HepG2 (cell line): ENCODE results near the gene SLC6A7. TPM values are rescaled to one million over a fixed set of nuclear protein-coding genes. Genes with fewer than 3 reads are reported as not detected.

ENCODE experiments used
- BHLHE40 ChIP-seq: IDR thresholded peaks from 2 replicates; pipeline ENCODE4 v1.6.1; 2011; ENCODE audit warnings: low read length, improper control_type of control experiment
- DMAP1 ChIP-seq: IDR thresholded peaks from 2 replicates; pipeline ENCODE4 v1.6.1; 2016
- ELF1 ChIP-seq: sonication (generic); formaldehyde crosslinking; IDR thresholded peaks from 2 replicates; pipeline ENCODE4 v1.4.0; 2020; ENCODE audit warnings: missing genetic modification reagents
- HDAC1 ChIP-seq: sonication (generic); formaldehyde crosslinking; IDR thresholded peaks from 2 replicates; pipeline ENCODE4 v1.5.1; 2020; ENCODE audit warnings: mild to moderate bottlenecking, missing genetic modification reagents
- MBD4 ChIP-seq: IDR thresholded peaks from 2 replicates; pipeline ENCODE4 v1.6.1; 2012; ENCODE audit warnings: low read length, inconsistent platforms, borderline replicate concordance
- NFATC3 ChIP-seq: sonication (generic); formaldehyde crosslinking; IDR thresholded peaks from 2 replicates; pipeline ENCODE4 v1.5.1; 2020; ENCODE audit warnings: mild to moderate bottlenecking, missing genetic modification reagents
- NR2F6 ChIP-seq, 2 experiments: IDR thresholded peaks; 2 replicates each; pipeline ENCODE4 v1.6.1; 2016; ENCODE audit warnings: antibody characterized with exemption in 1 of 2, mild to moderate bottlenecking in 1 of 2
- PITX1 ChIP-seq: sonication (generic); formaldehyde crosslinking; IDR thresholded peaks from 2 replicates; pipeline ENCODE4 v1.5.1; 2020; ENCODE audit warnings: mild to moderate bottlenecking, missing genetic modification reagents
- PPARG ChIP-seq: conservative IDR thresholded peaks from 2 replicates; pipeline ENCODE4 v1.6.1; 2016; ENCODE audit warnings: missing biosample characterization, missing genetic modification reagents
- RARA ChIP-seq: IDR thresholded peaks from 2 replicates; pipeline ENCODE4 v1.6.1; 2016; ENCODE audit warnings: missing genetic modification reagents, missing compliant biosample characterization
- SAP130 ChIP-seq: IDR thresholded peaks from 2 replicates; pipeline ENCODE4 v1.6.1; 2016; ENCODE audit warnings: low read depth
- STAT5B ChIP-seq: sonication (generic); formaldehyde crosslinking; IDR thresholded peaks from 2 replicates; pipeline ENCODE4 v1.4.0; 2020; ENCODE audit warnings: missing genetic modification reagents
- ZBTB7A ChIP-seq: sonication (generic); formaldehyde crosslinking; IDR thresholded peaks from 2 replicates; pipeline ENCODE4 v1.8.0; 2022; ENCODE audit warnings: mild to moderate bottlenecking, missing genetic modification reagents
- ZBTB8A ChIP-seq: sonication (generic); formaldehyde crosslinking; IDR thresholded peaks from 2 replicates; pipeline ENCODE4 v1.4.0; 2020; ENCODE audit warnings: mild to moderate bottlenecking, low read depth, missing genetic modification reagents, borderline replicate concordance
- ZFY ChIP-seq: sonication (generic); formaldehyde crosslinking; IDR thresholded peaks from 2 replicates; pipeline ENCODE4 v1.4.0; 2020; ENCODE audit warnings: missing genetic modification reagents
- ZNF569 ChIP-seq: sonication (generic); formaldehyde crosslinking; IDR thresholded peaks from 2 replicates; pipeline ENCODE4 v1.5.0; 2020; ENCODE audit warnings: mild to moderate bottlenecking, missing genetic modification reagents, moderate library complexity, borderline replicate concordance
- ZNF614 ChIP-seq: IDR thresholded peaks from 2 replicates; pipeline ENCODE4 v1.6.1; 2018; ENCODE audit warnings: missing biosample characterization, missing genetic modification reagents, inconsistent platforms, borderline replicate concordance
- ZNF616 ChIP-seq: sonication (generic); formaldehyde crosslinking; IDR thresholded peaks from 2 replicates; pipeline ENCODE4 v1.5.0; 2020; ENCODE audit warnings: low read depth, mild to moderate bottlenecking, missing genetic modification reagents
- ZNF781 ChIP-seq: sonication (generic); formaldehyde crosslinking; IDR thresholded peaks from 2 replicates; pipeline ENCODE4 v1.5.1; 2020; ENCODE audit warnings: borderline replicate concordance, mild to moderate bottlenecking, missing genetic modification reagents; ENCODE audit errors: not compliant biosample characterization
- polyA plus RNA-seq, 8 experiments: library from polyadenylated mRNA; depleted of rRNA in 3 of 8; stranded (reverse) in 7 of 8; unstranded in 1 of 8; fragments of >200 nt; fragmentation: Illumina TruSeq in 4 of 8; extraction: Trizol in 4 of 8; gene quantifications; 2 replicates each; pipeline versions ENCODE4 v1.2.1 to v1.2.3, GENCODE V29; 2011 to 2016; ENCODE audit warnings: low read depth in 4 of 8, missing spikeins in 1 of 8, mixed read lengths in 1 of 8; ENCODE audit not compliant: insufficient read depth in 1 of 8
- total RNA-seq, 5 experiments: library from RNA; depleted of rRNA; stranded (reverse); fragments of >200 nt; fragmentation: Illumina TruSeq; extraction: Trizol; gene quantifications; 2 replicates each; pipeline ENCODE4 v1.2.3, GENCODE V29; 2016; ENCODE audit warnings: low read depth in 1 of 5
- TF ChIP-seq, protein P1 (sequence below): sonication (generic); formaldehyde crosslinking; IDR thresholded peaks from 2 replicates; pipeline ENCODE4 v1.4.0; 2020; ENCODE audit warnings: missing genetic modification reagents
- TF ChIP-seq, protein P2 (sequence below): sonication (generic); formaldehyde crosslinking; IDR thresholded peaks from 2 replicates; pipeline ENCODE4 v1.5.1; 2020; ENCODE audit warnings: mild to moderate bottlenecking, missing genetic modification reagents, moderate library complexity
- TF ChIP-seq, protein P3 (sequence below): sonication (generic); formaldehyde crosslinking; IDR thresholded peaks from 2 replicates; pipeline ENCODE4 v1.4.0; 2020; ENCODE audit warnings: missing genetic modification reagents

Gene SLC6A7
- total and polyA plus RNA-seq, 2 of the 13 experiments (the other 11 are each of a cell fraction or from before 2014, with no cell fraction given): not detected

DNA sequence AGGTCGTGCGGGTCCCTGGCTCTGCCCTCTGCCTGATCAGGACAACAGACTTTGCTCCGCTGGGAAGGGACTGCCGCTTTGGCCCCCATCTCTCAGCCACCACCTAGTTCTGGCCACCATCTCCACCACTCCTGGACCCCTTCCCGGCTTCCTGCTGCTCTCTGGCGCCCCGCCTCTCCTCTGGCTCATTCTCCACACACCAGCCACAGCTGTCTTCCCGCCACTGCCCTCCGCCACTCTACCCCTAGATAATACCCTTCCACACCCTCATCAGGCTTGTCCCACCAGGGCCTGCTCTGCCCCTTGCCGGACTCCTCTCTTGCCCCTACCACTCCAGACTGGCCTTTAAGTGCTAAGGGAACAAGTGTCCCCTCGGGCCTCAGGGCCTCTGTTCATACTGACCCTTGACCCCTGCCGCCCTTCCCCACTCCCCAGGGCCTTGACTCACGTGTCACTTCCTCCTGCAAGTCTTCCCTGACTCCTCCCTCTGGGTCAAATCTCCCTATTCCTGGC, 26.3 kb upstream of the SLC6A7 start (continued):
- TF ChIP-seq PPARG (CRISPR knock-in tag) (peak; percentile 49), SAP130 (CRISPR knock-in tag) (0 out of 2 replicates have a peak, but pooled peaks have one; percentile 24), BHLHE40 (peak; percentile 46; the same call in 1 of the 2 replicates), ZNF614 (CRISPR knock-in tag) (0 out of 2 replicates have a peak, but pooled peaks have one; percentile 36), ZBTB7A (peak; percentile 44; the same call in 1 of the 2 replicates), NFATC3 (CRISPR knock-in tag) (no peak), ZNF781 (CRISPR knock-in tag) (peak; percentile 17), ZFY (CRISPR knock-in tag) (peak; percentile 30; the same call in 1 of the 2 replicates), ZNF569 (no peak), ZNF616 (CRISPR knock-in tag) (no peak), MBD4 (no peak), DMAP1 (CRISPR knock-in tag) (no peak), HDAC1 (CRISPR knock-in tag) (peak; percentile 19; the same call in 1 of the 2 replicates), ZBTB8A (CRISPR knock-in tag) (no peak), PITX1 (CRISPR knock-in tag) (peak; percentile 48; the same call in 1 of the 2 replicates), NR2F6 (IDR thresholded peaks at IDR 0.05) (peak; percentile 84), NR2F6 (CRISPR knock-in tag; IDR thresholded peaks at IDR 0.05) (peak; percentile 72), ELF1 (0 out of 2 replicates have a peak, but pooled peaks have one; percentile 16), STAT5B (CRISPR knock-in tag) (no peak), RARA (CRISPR knock-in tag) (no peak)
- TF ChIP-seq, protein P1, sequence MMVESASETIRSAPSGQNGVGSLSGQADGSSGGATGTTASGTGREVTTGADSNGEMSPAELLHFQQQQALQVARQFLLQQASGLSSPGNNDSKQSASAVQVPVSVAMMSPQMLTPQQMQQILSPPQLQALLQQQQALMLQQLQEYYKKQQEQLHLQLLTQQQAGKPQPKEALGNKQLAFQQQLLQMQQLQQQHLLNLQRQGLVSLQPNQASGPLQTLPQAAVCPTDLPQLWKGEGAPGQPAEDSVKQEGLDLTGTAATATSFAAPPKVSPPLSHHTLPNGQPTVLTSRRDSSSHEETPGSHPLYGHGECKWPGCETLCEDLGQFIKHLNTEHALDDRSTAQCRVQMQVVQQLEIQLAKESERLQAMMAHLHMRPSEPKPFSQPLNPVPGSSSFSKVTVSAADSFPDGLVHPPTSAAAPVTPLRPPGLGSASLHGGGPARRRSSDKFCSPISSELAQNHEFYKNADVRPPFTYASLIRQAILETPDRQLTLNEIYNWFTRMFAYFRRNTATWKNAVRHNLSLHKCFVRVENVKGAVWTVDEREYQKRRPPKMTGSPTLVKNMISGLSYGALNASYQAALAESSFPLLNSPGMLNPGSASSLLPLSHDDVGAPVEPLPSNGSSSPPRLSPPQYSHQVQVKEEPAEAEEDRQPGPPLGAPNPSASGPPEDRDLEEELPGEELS: peak; percentile 21; the same call in 1 of the 2 replicates
- TF ChIP-seq, protein P2, sequence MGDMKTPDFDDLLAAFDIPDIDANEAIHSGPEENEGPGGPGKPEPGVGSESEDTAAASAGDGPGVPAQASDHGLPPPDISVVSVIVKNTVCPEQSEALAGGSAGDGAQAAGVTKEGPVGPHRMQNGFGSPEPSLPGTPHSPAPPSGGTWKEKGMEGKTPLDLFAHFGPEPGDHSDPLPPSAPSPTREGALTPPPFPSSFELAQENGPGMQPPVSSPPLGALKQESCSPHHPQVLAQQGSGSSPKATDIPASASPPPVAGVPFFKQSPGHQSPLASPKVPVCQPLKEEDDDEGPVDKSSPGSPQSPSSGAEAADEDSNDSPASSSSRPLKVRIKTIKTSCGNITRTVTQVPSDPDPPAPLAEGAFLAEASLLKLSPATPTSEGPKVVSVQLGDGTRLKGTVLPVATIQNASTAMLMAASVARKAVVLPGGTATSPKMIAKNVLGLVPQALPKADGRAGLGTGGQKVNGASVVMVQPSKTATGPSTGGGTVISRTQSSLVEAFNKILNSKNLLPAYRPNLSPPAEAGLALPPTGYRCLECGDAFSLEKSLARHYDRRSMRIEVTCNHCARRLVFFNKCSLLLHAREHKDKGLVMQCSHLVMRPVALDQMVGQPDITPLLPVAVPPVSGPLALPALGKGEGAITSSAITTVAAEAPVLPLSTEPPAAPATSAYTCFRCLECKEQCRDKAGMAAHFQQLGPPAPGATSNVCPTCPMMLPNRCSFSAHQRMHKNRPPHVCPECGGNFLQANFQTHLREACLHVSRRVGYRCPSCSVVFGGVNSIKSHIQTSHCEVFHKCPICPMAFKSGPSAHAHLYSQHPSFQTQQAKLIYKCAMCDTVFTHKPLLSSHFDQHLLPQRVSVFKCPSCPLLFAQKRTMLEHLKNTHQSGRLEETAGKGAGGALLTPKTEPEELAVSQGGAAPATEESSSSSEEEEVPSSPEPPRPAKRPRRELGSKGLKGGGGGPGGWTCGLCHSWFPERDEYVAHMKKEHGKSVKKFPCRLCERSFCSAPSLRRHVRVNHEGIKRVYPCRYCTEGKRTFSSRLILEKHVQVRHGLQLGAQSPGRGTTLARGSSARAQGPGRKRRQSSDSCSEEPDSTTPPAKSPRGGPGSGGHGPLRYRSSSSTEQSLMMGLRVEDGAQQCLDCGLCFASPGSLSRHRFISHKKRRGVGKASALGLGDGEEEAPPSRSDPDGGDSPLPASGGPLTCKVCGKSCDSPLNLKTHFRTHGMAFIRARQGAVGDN: peak; percentile 70
- TF ChIP-seq, protein P3, sequence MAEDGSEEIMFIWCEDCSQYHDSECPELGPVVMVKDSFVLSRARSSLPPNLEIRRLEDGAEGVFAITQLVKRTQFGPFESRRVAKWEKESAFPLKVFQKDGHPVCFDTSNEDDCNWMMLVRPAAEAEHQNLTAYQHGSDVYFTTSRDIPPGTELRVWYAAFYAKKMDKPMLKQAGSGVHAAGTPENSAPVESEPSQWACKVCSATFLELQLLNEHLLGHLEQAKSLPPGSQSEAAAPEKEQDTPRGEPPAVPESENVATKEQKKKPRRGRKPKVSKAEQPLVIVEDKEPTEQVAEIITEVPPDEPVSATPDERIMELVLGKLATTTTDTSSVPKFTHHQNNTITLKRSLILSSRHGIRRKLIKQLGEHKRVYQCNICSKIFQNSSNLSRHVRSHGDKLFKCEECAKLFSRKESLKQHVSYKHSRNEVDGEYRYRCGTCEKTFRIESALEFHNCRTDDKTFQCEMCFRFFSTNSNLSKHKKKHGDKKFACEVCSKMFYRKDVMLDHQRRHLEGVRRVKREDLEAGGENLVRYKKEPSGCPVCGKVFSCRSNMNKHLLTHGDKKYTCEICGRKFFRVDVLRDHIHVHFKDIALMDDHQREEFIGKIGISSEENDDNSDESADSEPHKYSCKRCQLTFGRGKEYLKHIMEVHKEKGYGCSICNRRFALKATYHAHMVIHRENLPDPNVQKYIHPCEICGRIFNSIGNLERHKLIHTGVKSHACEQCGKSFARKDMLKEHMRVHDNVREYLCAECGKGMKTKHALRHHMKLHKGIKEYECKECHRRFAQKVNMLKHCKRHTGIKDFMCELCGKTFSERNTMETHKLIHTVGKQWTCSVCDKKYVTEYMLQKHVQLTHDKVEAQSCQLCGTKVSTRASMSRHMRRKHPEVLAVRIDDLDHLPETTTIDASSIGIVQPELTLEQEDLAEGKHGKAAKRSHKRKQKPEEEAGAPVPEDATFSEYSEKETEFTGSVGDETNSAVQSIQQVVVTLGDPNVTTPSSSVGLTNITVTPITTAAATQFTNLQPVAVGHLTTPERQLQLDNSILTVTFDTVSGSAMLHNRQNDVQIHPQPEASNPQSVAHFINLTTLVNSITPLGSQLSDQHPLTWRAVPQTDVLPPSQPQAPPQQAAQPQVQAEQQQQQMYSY (CRISPR knock-in tag): no peak
